ENCODE results near the gene DRC7.

DNA sequence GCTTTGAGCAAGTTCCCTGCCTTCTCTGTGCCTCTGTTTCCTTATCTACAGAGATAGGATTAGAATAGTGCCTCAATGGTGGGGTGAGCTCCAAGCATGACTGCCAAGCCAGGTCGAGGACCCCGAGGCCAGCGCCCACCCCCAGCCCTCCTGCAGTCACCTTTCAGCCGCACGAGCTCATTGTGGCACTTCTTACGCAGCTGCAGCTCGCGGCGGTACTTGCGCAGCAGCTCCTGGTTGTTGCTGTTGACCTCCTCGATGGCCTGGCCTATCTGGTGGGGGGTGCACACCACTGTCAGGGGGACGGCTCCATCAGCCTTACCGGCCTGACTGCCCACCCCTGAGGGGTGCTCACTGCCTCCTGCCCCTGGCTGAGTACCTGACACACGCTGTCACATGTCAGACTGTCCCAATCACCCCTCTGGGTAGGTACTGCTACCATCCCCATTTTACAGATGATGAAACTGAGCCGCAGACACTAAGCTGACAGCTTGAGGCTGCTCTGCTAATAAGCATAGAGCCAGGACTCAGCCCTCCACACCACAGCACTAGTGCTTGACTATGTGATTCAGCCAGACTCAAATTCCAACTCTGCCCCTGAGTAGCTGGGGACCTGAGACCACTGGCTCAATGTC is 72.2 kb downstream of the DRC7 start:
- TF ChIP-seq POLR2A (IDR thresholded peaks at IDR 0.05; ENCODE audit: low read depth, low read length) (no peak), EP300 (IDR thresholded peaks at IDR 0.05; ENCODE audit: borderline replicate concordance in 1 of 2, control insufficient read depth in 1 of 2, low read depth in 2 of 2, low read length in 2 of 2) (no peak), TBL1XR1 (IDR thresholded peaks at IDR 0.05; ENCODE audit: low read depth, low read length) (no peak), POLR2AphosphoS5 (IDR thresholded peaks at IDR 0.05; ENCODE audit: low read length) (no peak), JUND (IDR thresholded peaks at IDR 0.05; ENCODE audit: low read depth, low read length) (no peak)
- TF ChIP-seq, protein P1, sequence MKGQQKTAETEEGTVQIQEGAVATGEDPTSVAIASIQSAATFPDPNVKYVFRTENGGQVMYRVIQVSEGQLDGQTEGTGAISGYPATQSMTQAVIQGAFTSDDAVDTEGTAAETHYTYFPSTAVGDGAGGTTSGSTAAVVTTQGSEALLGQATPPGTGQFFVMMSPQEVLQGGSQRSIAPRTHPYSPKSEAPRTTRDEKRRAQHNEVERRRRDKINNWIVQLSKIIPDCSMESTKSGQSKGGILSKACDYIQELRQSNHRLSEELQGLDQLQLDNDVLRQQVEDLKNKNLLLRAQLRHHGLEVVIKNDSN (IDR thresholded peaks at IDR 0.05; ENCODE audit: borderline replicate concordance, extremely low read length, insufficient read depth, low read depth, low read length) = no peak
- TF ChIP-seq, protein P2, sequence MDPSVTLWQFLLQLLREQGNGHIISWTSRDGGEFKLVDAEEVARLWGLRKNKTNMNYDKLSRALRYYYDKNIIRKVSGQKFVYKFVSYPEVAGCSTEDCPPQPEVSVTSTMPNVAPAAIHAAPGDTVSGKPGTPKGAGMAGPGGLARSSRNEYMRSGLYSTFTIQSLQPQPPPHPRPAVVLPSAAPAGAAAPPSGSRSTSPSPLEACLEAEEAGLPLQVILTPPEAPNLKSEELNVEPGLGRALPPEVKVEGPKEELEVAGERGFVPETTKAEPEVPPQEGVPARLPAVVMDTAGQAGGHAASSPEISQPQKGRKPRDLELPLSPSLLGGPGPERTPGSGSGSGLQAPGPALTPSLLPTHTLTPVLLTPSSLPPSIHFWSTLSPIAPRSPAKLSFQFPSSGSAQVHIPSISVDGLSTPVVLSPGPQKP (IDR thresholded peaks at IDR 0.05; ENCODE audit: low read depth, low read length) = no peak
- TF ChIP-seq, protein P3, sequence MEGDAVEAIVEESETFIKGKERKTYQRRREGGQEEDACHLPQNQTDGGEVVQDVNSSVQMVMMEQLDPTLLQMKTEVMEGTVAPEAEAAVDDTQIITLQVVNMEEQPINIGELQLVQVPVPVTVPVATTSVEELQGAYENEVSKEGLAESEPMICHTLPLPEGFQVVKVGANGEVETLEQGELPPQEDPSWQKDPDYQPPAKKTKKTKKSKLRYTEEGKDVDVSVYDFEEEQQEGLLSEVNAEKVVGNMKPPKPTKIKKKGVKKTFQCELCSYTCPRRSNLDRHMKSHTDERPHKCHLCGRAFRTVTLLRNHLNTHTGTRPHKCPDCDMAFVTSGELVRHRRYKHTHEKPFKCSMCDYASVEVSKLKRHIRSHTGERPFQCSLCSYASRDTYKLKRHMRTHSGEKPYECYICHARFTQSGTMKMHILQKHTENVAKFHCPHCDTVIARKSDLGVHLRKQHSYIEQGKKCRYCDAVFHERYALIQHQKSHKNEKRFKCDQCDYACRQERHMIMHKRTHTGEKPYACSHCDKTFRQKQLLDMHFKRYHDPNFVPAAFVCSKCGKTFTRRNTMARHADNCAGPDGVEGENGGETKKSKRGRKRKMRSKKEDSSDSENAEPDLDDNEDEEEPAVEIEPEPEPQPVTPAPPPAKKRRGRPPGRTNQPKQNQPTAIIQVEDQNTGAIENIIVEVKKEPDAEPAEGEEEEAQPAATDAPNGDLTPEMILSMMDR (IDR thresholded peaks at IDR 0.05 in 2 of 3, conservative IDR thresholded peaks at IDR 0.05 in 1 of 3; ENCODE audit: control insufficient read depth in 2 of 3, extremely low read depth in 1 of 3, insufficient read depth in 1 of 3, low read depth in 3 of 3, low read length in 3 of 3) = no peak
